Progenitor cell of endocrine pancreas (in vitro differentiated cells): ENCODE data around the gene PEG3. TPM values are rescaled to one million over a fixed set of nuclear protein-coding genes. Genes with fewer than 3 reads are reported as not detected.

Experiments used
- DNase-seq: peaks from one replicate; pipeline ENCODE4 v3.0.0; 2021; ENCODE audit warnings: low spot score; ENCODE audit not compliant: unreplicated experiment
- H3K27ac Mint-ChIP-seq: 2 replicates; pipeline ENCODE4 v1.8.0; 2021; ENCODE audit warnings: mild to moderate bottlenecking, moderate library complexity, mixed read lengths
- H3K27me3 Mint-ChIP-seq: 2 replicates; pipeline ENCODE4 v1.8.0; 2021; ENCODE audit warnings: mixed read lengths
- H3K36me3 Mint-ChIP-seq: 2 replicates; pipeline ENCODE4 v1.8.0; 2022; ENCODE audit warnings: mixed read lengths; ENCODE audit not compliant: insufficient read depth
- H3K4me1 Mint-ChIP-seq: 2 replicates; pipeline ENCODE4 v1.8.0; 2021; ENCODE audit warnings: low read depth, mixed read lengths
- H3K4me3 Mint-ChIP-seq: 2 replicates; pipeline ENCODE4 v1.8.0; 2021; ENCODE audit warnings: low read depth, mild to moderate bottlenecking, moderate library complexity, mixed read lengths
- H3K9me3 Mint-ChIP-seq: 2 replicates; pipeline ENCODE4 v1.8.0; 2021; ENCODE audit warnings: low read depth, mixed read lengths
- CTCF ChIP-seq: fragments of 200-600 bp; sonication (generic); IDR thresholded peaks from one replicate; pipeline ENCODE4 v1.5.0; 2021; ENCODE audit warnings: antibody characterized with exemption, mild to moderate bottlenecking; ENCODE audit not compliant: unreplicated experiment
- total RNA-seq: library from RNA; stranded (reverse); gene quantifications from 2 replicates; pipeline ENCODE4 v1.2.1, GENCODE V29; 2021

PEG3 gene
- total RNA-seq, 1 donor from 2014 or later = not detected

- H3K36me3 Mint-ChIP-seq = peaks cover 20% of the 10 kb centered on the region
- H3K27me3 Mint-ChIP-seq = no peaks in the 10 kb centered on the region
- TF ChIP-seq CTCF = no peak
- no peaks in the 10 kb centered on the region for H3K4me1 Mint-ChIP-seq
- peaks cover 43% of the 10 kb centered on the region for H3K9me3 Mint-ChIP-seq
- H3K27ac Mint-ChIP-seq = no peak overlapping the region
- no peak for DNase-seq
- no peak overlapping the region for H3K4me3 Mint-ChIP-seq
Observed at GRCh38 chr19:56838909-56839651, 1.4 kb downstream of the PEG3 start.

- no peaks in the 10 kb centered on the region for H3K4me1 Mint-ChIP-seq
- no peaks in the 10 kb centered on the region for H3K27me3 Mint-ChIP-seq
- peaks cover 49% of the 10 kb centered on the region for H3K9me3 Mint-ChIP-seq
- H3K4me3 Mint-ChIP-seq = no peak overlapping the region
- no peak for TF ChIP-seq CTCF
- no peak overlapping the region for H3K27ac Mint-ChIP-seq
- DNase-seq = no peak
- H3K36me3 Mint-ChIP-seq = peaks cover 20% of the 10 kb centered on the region
Observed at GRCh38 chr19:56838024-56838908, 2.3 kb downstream of the PEG3 start.

DNA sequence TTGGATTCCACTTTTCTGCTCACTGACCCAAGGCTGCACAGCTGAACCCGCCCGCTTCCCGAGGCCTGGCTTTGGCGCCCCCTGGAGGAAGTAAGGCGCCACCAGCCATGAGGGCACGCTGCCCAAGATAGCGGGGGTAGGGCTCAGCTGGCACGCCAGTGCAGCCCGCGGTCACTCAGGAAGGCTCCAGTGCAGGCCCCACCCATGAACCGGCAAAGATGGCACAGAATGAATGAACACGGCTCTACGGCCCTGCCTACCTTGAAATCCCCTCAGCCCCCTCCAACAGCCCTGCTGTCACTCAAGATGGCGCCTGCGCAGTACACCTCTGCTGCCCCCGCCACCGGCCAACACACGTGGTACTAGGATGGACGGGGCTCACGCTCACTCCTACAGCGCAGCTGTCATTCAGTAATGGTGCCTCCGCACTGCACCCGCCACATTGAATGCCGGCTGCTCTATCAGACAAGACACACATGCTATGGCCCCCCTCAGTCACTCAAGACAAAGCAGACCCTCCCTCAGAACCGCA, 3.0 kb downstream of the PEG3 start:
- no peak for TF ChIP-seq CTCF
- DNase-seq = no peak
- Mint-ChIP-seq H3K4me3 (no peak overlapping the region), H3K36me3 (peaks cover 20% of the 10 kb centered on the region), H3K4me1 (no peaks in the 10 kb centered on the region), H3K27ac (no peak overlapping the region), H3K9me3 (peaks cover 55% of the 10 kb centered on the region), H3K27me3 (no peaks in the 10 kb centered on the region)

- Mint-ChIP-seq H3K27me3 (no peaks in the 10 kb centered on the region), H3K27ac (no peak overlapping the region), H3K4me1 (no peaks in the 10 kb centered on the region), H3K4me3 (no peak overlapping the region), H3K9me3 (peaks cover 61% of the 10 kb centered on the region), H3K36me3 (peaks cover 22% of the 10 kb centered on the region)
- DNase-seq = no peak
- no peak for TF ChIP-seq CTCF
Observed at GRCh38 chr19:56837004-56837403, 3.5 kb downstream of the PEG3 start.

- Mint-ChIP-seq H3K36me3 (peaks cover 18% of the 10 kb centered on the region), H3K4me1 (no peaks in the 10 kb centered on the region), H3K9me3 (peaks cover 53% of the 10 kb centered on the region)
Observed at GRCh38 chr19:56836059-56836458, 4.5 kb downstream of the PEG3 start.

More at GRCh38 chr19:56836059-56836458, 4.5 kb downstream of the PEG3 start:
- no peak for TF ChIP-seq CTCF
- DNase-seq = no peak
- Mint-ChIP-seq H3K4me3 (no peak overlapping the region), H3K27me3 (no peaks in the 10 kb centered on the region), H3K27ac (no peak overlapping the region)
